ENCODE measurements around the gene GPX5.
A peak's percentile ranks its signal among the peaks of the same experiment; 100 is the strongest.
"Not testable (repeated sequence)": the region's sequence is repeated elsewhere in the genome, so short reads cannot be mapped to it uniquely, and the experiment has no call there.

The GPX5 gene

GRCh38 chr6:28525496-28526039, at the start of gene GPX5:
Gene GPX5 (plus strand): TSS chr6:28525881. CDS start chr6:28526014, 133 bp downstream.
- DNase-seq = peak; percentile 11

- no peak for DNase-seq
Measured at GRCh38 chr6:28478518-28478917, 47.2 kb upstream of the GPX5 start.

DNA sequence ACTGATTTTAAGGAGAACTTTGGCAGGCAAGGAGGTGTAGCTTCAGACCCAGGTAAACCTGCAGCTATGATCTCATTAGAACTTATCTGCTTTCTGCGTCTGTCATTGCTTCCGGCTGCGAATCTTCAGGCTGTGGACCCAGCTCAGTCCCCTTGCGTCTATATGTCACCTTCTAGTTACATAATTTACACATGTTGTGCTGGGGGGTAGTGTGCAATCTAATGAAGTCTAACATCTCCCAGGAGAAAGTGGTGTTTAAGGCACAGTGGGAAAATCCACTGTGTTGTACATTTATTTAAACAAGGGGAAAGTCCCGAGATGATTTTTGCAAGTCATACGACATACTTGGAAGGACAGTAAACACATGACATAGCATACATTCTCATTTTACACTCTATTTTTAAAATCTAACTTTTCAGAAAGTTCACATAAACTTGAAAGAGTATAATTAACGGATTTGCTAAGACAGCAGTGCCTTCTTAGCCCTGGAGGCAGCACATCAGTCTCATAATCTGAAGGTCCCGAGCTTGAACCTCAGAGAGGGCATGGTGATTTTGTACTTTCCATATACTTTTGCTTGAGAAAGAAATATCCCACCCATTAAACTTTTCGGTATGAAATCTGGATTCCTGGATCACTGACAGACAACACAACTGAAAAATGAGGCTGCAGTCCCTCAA, 45.3 kb upstream of the GPX5 start:
- DNase-seq = no peak

- no peak for DNase-seq
Measured at GRCh38 chr6:28485482-28485881, 40.2 kb upstream of the GPX5 start.

DNA sequence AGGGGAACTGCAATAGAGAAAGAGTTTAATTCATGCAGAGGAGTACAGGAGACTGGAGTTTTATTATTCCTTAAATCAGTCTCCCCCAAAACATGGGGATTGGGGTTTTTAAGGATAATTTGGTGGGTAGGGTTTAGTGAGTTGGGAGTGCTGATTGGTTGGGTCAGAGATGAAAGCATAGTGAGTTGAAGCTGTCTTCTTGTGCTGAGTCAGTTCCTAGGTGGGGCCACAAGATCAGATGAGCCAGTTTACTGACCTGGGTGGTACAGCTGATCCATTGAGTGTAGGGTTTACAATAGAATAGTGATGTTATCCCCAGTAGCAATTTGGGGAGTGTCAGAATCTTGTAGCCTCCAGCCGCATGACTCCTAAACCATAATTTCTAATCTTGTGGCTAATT, 39.1 kb upstream of the GPX5 start:
- no peak for DNase-seq

DNA sequence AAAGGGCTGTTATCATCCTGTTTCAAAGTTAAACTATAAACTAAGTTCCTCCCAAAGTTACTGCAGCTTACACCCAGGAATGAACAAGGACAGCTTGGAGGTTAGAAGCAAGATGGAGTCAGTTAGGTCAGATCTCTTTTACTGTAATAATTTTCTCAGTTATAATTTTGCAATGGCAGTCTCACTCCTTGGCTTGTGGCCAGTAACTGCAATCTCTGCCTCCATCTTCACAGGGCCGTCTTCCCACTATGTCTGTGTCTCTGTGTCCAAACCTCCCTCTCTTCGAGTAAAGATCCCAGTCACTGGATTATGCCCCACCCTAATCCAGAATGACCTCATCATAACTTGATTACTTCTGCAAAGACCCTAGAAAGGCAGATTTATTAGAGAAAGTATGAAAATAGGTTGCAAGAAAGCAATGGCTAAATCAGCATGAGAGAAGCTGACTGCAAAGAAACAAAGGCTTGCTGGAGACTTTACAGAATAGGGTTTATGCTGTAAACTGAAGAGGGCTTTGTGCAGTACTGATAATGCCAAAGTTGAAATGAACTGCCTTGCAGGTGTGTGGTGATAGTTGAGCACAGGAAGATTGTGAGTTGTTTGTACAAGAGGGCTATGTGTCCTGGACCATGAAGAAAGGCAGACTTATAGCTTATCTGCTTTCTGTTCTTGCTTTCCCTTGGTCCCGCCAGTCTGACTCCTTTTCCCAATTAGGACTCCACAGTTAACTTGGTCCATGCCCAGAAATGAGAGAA, 38.5 kb upstream of the GPX5 start:
- no peak for DNase-seq

GRCh38 chr6:28488916-28489365, 36.7 kb upstream of the GPX5 start:
- DNase-seq = peak; percentile 52

DNA sequence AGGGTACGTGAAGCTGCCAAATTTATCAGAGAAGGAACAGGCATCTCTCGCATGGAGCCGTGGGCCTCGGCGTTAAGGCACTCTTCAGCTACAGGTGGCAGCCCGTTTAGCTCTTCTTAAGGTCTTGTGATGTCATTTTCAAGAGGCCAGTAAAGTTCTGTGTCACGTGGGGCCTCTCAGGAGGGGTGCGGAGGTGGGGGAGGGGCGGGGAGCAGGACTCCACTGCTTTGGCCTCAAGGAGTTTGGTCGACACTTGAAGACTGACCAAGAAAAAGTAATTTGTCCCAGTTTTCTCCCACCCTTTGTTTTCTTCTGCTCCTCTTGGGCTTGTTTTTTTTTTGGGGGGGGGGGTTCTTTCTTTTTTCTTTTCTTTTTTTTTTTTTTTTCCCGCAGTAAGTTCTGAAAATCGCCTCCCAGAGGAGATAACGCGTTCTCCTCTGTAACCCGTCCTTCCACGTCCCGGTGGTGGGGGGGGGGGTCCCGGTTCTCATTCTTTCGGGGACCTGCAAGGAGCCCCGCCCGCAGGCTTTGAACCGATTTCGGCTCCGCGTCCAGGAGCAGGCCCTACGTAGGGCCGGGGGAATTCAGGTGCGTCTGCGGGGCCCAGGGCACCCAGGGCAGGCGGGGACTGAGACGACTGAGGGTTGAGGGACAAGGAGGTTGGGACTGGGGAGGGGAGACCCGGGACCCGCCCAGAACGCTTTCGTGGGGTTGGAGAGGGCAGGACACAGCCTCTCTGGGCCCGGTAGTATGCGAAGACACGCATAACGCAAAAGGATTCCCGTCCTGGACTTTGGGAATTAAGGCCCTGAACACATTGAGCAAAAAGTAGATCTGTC, 36.1 kb upstream of the GPX5 start:
- peak; percentile 64 for DNase-seq

DNA sequence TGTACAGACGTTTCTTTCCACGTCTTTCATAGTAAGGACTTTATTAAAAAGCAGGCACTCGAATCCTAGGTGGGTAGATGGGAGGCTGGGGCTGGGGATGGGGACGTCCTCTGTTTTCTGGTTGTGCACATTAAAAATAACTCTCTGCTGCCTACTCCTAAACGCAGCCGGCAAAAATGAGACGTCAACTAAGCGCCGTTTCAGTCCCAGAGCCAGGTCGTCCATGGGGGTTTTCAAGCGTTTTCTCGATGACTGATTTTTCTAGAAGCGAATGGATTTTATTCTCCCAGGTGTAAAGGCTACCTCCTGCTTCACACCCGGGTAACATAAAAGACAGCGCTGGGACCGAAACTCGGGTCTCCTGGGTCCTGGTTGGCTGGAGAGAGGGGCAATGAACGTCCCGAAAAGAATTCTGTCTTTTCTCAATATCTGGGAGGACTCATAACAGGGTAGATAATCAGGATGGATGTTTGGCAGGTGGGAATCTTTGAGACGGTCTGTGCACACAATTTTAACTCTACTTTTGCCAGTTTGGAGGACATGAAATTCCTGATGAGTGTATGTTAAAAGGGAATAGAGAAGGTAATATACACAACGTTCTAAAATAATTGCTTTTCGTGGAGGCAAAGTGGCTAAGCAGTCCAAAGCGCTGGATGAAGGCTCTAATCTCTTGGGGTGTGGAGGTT, 35.3 kb upstream of the GPX5 start:
- peak; percentile 18 for DNase-seq

DNA sequence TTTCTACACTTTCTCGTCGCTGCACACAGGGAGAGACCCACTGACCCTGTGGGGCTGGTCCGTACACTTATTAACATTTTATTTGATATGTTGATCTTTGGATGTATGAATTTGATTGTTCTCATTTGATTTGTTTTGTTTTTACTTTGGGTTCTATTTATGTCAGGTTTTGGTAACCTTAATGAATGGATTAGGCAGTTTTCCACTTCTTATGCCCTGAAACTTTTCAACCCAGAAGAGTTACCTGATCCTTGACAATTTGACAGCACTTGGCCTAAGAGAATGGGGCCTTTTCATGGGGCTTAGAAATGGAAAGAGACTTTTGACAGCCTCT, 33.7 kb upstream of the GPX5 start:
- no peak for DNase-seq

DNA sequence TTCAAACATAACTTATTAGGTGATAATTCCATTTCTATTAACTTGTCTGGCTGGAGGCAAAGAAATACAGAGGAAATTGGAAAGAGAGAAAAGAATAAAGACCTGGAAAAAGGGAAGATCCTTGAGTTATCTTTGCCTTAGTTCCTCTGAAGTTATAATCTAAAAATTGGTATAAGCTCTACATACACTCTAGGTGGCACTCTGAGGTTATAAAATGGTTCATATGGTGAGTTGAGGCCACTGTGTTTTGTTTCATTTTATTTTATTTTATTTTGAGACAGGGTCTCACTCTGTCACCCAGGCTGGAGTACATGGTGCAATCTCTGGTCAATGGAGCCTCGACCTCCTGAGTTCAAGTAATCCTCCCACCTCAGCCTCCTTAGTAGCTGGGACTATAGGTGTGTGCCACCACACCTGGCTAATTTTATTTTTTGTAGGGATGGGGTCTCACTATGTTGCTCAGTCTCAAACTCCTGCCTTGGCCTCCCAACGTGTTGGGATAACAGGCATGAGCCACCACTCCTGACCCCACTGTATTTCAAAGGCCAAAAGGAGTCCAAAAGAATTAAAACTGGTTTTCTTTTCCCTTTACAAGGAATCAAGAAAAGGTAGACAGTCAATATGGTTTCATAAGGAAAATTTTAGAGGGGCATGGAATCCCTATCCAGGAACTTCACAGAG, 29.4 kb upstream of the GPX5 start:
- no peak for DNase-seq

- DNase-seq = no peak
Measured at GRCh38 chr6:28497306-28497705, 28.4 kb upstream of the GPX5 start.

DNA sequence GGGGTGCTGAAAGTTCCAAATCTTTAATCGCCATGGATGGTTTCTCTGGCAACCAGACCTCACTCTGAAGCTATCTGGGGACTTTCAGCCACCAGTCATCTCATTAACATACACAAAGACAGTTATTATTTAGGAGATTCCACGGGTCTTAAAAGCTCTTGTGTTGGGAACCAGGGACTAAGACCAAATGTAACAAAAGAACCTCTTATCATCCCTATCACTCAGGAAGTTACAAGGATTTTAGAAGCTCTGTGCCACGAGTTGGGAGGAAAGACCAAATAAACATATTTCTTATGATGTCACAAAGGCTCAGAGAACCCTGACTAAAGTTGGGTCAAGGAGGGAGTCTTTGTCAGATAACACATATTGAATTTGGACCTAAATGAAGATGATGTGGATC, 27.8 kb upstream of the GPX5 start:
- DNase-seq = no peak

DNA sequence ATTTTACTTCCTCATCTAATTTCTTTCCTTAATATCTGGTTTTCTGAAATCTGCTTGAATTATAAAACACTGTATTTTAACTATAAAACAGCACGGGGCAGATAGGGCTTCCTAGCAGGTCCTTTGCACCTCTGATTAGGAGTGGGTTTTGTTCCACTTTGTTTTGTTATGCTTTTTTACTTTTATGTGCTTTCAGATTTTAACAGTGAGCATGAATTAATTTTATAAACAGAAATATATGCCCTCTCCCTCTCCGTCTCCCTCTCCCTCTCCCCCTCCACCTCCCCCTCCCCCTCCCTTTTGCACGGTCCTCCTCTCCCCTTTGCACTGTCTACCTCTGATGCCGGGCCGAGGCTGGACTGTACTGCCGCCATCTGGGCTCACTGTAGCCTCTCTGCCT, 24.4 kb upstream of the GPX5 start:
- no peak for DNase-seq

DNA sequence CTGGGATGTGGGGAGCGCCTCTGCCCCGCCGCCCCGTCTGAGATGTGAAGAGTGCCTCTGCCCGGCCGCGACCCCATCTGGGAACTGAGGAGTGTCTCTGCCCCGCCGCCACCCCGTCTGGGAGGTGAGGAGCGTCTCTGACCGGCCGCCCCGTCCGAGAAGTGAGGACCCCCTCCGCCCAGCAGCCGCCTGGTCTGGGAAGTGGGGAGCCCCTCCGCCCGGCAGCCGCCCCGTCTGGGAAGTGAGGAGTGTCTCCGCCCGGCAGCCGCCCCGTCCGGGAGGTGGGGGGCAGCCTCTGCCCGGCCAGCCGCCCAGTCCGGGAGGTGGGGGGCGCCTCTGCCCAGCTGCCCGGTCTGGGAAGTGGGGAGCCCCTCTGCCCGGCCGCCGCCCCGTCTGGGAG, 23.5 kb upstream of the GPX5 start:
- not testable (repeated sequence) for DNase-seq

DNA sequence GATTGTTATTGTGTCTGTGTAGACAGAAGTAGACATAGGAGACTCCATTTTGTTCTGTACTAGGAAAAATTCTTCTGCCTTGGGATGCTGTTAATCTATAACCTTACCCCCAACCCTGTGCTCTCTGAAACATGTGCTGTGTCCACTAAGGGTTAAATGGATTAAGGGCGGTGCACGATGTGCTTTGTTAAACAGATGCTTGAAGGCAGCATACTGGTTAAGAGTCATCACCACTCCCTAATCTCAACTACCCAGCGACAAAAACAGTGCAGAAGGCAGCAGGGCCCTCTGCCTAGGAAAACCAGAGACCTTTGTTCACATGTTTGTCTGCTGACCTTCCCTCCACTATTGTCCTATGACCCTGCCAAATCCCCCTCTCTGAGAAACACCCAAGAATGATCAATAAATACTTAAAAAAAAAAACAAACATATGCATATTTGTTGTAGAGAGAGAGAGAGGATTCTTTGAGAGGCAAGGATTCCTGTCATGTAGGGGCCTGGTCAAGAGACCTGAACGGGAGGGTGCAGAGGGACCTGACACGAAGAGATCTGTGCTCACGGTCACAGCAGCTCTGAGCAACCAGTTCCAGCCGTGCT, 22.9 kb upstream of the GPX5 start:
- not testable (repeated sequence) for DNase-seq

DNA sequence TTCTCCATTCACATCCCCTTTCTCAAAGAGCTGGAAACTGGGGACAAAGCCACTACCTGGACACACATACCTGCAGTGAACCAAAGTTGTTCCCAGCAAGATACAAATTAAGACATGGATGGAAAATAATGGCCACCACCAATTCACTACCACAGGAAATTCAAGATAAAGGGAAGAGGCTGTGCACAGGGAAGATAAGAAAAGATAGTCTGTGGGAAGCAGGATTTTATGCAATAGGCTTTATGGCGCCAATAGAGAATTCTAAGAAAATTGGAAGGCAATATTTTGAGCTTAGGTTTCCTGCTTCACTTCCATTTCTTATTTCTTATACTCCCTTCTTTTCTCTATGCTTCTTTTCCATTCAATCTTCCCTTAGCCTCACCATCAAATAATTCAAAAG, 19.9 kb upstream of the GPX5 start:
- no peak for DNase-seq

DNA sequence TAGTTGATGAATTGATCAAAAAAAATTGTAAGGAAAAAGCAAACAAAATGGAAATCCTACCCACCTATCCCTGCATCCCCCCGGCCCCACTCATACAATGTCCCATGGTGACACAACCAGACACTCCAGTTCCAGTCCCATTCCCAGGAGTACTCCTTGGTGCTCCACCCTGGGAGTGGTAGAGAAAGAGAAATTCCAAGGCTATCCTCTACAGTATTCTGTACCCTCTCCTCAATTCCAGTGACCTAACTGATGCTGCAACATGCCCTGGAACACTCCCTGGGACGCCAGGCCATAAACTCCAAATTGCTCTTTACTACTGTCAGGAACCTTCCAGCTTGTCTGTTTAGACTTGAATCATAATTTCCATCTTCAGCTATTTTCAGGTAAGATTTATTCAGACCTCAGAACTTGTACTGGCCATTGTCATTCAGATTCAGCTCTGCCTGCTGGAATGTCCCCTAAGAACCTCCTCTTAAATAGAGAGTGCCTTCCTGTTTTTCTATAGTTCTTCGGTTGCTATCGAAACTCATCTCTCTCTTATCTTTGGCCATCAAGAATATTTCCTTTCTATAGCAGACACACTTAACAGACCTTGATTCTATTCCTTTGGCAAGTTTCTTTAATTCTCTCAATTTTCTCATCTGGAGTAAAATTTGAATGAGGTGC, 18.7 kb upstream of the GPX5 start:
- DNase-seq = no peak

DNA sequence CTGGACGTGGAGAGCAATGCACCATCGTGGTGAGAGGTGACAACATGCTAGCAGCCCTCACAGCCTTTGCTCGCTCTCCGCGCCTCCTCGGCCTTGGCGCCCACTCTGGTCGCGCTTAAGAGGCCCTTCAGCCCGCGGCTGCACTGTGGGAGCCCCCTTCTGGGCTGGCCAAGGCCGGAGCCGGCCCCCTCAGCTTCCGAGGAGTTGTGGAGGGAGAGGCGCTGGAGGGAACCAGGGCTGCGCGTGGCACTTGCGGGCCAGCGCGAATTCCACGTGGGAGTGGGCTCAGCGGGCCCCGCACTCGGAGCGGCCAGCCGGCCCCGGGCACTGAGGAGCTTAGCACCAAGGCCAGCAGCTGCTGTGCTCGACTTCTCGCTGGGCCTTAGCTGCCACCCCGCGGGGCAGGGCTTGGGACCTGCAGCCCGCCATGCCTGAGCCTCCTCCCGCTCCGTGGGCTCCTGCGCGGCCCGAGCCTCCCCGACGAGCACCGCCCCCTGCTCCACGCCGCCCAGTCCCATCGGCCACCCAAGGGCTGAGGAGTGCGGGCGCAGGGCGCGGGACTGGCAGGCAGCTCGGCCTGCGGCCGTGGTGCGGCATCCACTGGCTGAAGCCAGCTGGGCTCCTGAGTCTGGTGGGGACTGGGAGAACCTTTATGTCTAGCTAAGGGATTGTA, 13.9 kb upstream of the GPX5 start:
- DNase-seq = no peak

DNA sequence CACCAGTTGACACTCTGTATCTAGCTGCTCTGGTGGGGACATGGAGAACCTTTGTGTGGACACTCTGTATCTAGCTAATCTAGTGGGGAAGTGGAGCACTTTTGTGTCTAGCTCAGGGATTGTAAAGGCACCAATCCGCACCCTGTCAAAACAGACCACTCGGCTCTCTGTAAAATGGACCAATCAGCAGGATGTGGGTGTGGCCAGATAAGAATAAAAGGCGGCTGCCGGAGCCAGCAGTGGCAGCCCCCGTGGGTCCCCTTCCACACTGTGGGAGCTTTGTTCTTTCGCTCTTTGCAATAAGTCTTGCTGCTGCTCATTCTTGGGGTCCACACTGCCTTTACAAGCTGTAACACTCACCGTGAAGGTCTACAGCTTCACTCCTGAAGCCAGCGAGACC, 13.3 kb upstream of the GPX5 start:
- not testable (repeated sequence) for DNase-seq

DNA sequence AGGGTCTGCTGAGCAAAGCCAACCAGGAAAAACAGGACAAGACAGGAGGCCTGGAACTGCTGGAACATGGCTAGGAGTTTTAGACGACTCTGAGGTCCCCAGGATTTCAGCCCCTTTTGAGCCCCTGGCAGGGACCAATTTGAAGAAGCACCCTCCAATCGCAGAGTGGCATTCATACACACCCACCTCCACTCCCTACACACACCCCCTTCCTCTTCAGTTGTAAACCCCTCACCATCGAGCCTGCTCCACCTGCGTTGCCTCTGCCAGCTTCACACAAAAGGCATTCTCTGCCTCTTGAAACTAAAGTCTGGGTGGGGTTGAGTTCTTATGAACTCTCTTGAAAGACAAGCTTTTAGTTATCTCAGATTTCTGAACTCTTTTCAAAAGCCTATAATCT, 10.0 kb upstream of the GPX5 start, which contains the start of gene GPX6:
TSS of gene GPX6 (minus strand) at position 118 of the 400 bp plus-strand sequence. CDS start at position 68, 50 bp downstream.
- DNase-seq = no peak
